Sigmoid colon (tissue), 4 donors: Measurements from ENCODE around the gene NFIL3.

ENCODE experiments used
- EP300 ChIP-seq, 4 donors: sonication (generic); formaldehyde crosslinking; IDR thresholded peaks; one replicate each; pipeline ENCODE4 v1.6.1; 2017; ENCODE audit warnings: antibody characterized with exemption in 4 of 4
- POLR2A ChIP-seq, 2 donors: fragments of 450-650 bp; IDR thresholded peaks; one replicate each; pipeline ENCODE4 v1.6.1; 2016; ENCODE audit warnings: antibody characterized with exemption in 2 of 2, mild to moderate bottlenecking in 2 of 2, moderate library complexity in 2 of 2
- TF ChIP-seq, protein P1 (sequence below), 4 experiments: fragments of 450-650 bp in 3 of 4; fragments of 200-600 bp in 1 of 4; IDR thresholded peaks; one replicate each; pipeline ENCODE4 v1.5.1; 2016 to 2019; ENCODE audit warnings: antibody characterized with exemption in 4 of 4, mild to moderate bottlenecking in 3 of 4, moderate library complexity in 2 of 4

DNA sequence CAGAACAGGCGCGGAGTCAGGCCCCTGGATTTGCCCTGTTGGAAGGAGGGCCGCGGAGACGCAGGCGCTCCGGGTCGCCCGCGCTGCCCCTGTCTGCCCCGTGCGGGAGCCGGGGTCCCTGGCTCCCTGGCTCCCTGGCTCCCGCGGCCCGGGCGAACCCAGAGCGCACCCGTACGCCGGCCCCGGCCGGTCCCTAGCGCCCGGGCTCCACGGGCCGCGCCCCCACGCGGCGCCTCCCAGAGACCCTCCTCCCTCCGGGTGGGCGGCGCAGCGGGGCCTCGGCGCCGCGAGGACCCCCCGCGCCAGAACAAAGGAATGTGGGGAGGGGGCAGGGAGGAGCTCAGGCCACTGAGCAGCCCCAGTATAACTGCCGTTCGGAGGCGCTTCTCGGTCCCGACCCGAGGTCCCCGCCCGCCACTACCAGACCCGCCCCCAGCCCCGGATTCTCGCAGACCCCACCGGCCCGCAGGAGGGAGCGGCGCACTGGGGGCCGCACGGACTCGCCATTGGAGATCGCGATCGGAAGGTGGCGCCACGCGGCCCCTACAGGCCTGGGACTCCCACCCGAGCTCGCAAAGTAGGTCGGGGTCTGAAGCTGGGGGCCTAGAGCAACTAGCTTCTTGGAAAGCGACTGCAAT lies 2.4 kb downstream of the NFIL3 start:
- no peak for TF ChIP-seq POLR2A (IDR thresholded peaks at IDR 0.05)
- TF ChIP-seq, protein P1, sequence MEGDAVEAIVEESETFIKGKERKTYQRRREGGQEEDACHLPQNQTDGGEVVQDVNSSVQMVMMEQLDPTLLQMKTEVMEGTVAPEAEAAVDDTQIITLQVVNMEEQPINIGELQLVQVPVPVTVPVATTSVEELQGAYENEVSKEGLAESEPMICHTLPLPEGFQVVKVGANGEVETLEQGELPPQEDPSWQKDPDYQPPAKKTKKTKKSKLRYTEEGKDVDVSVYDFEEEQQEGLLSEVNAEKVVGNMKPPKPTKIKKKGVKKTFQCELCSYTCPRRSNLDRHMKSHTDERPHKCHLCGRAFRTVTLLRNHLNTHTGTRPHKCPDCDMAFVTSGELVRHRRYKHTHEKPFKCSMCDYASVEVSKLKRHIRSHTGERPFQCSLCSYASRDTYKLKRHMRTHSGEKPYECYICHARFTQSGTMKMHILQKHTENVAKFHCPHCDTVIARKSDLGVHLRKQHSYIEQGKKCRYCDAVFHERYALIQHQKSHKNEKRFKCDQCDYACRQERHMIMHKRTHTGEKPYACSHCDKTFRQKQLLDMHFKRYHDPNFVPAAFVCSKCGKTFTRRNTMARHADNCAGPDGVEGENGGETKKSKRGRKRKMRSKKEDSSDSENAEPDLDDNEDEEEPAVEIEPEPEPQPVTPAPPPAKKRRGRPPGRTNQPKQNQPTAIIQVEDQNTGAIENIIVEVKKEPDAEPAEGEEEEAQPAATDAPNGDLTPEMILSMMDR (IDR thresholded peaks at IDR 0.05), result peak in 2 of 4 experiments; percentile 30 to 40
- no peak for TF ChIP-seq EP300 (IDR thresholded peaks at IDR 0.05)
